Fibroblast of the aortic adventitia (primary cell): Measurements from ENCODE around the gene TAS2R10. TPM values are rescaled to one million over a fixed set of nuclear protein-coding genes. Genes with fewer than 3 reads are reported as not detected.

ENCODE experiments used
- DNase-seq: peaks from one replicate; pipeline ENCODE4 v3.0.0-alpha.2; 2010; ENCODE audit warnings: low read depth
- H3K4me3 ChIP-seq: 2 replicates; pipeline ENCODE4 v1.5.1; 2011; ENCODE audit warnings: low read depth, mild to moderate bottlenecking, control low read depth, low read length, moderate library complexity
- CTCF ChIP-seq: IDR thresholded peaks from 2 replicates; pipeline ENCODE4 v1.5.1; 2011; ENCODE audit warnings: mild to moderate bottlenecking, low read length, control low read depth, inconsistent platforms; ENCODE audit not compliant: insufficient read depth
- total RNA-seq: library from RNA; depleted of rRNA; stranded (reverse); fragments of >200 nt; gene quantifications from 2 replicates; pipeline ENCODE4 v1.2.3, GENCODE V29; 2012; ENCODE audit warnings: low replicate concordance

TAS2R10 gene
- 2.3 TPM in 1 of 2 replicates, not detected in the other for total RNA-seq

- TF ChIP-seq CTCF = no peak
- no peak within 1 kb of the TSS for H3K4me3 ChIP-seq
- DNase-seq = no peak
Measured at GRCh38 chr12:10826258-10826657, at the start of gene TAS2R10. Gene TAS2R10, minus strand, starts transcription at chr12:10826358. Its CDS starts 89 bp downstream, at chr12:10826269.

GRCh38 chr12:10873378-10873777 lies 47.2 kb upstream of the TAS2R10 start:
- no peak for TF ChIP-seq CTCF
- peak; percentile 66 for DNase-seq
- H3K4me3 ChIP-seq = no peak overlapping the region

- DNase-seq = peak; percentile 3
- no peak overlapping the region for H3K4me3 ChIP-seq
- TF ChIP-seq CTCF = no peak
Measured at GRCh38 chr12:10867381-10867780, 41.2 kb upstream of the TAS2R10 start.

- H3K4me3 ChIP-seq = no peak overlapping the region
- DNase-seq = no peak
- no peak for TF ChIP-seq CTCF
Measured at GRCh38 chr12:10863512-10864218, 37.5 kb upstream of the TAS2R10 start.

- no peak overlapping the region for H3K4me3 ChIP-seq
- DNase-seq = peak; percentile 52
- no peak for TF ChIP-seq CTCF
Measured at GRCh38 chr12:10861366-10861765, 35.2 kb upstream of the TAS2R10 start.

- TF ChIP-seq CTCF = no peak
- H3K4me3 ChIP-seq = no peak overlapping the region
- DNase-seq = no peak
Measured at GRCh38 chr12:10855807-10856206, 29.6 kb upstream of the TAS2R10 start.

GRCh38 chr12:10853776-10854175 lies 27.6 kb upstream of the TAS2R10 start:
- H3K4me3 ChIP-seq = no peak overlapping the region
- no peak for TF ChIP-seq CTCF
- no peak for DNase-seq
